ENCODE data around the gene KIRREL1.

KIRREL1 gene

GRCh38 chr1:158115126-158115525, 121.7 kb downstream of the KIRREL1 start:
- Histone ChIP-seq H3K4me1 (ENCODE audit: control extremely low read depth in 1 of 4, control insufficient read depth in 4 of 4, insufficient read depth in 4 of 4, low read length in 3 of 4) (peaks cover 0 to 18% (median 12%) of the 10 kb centered on the region in 4 experiments), H3K9me3 (ENCODE audit: control extremely low read depth in 1 of 5, control insufficient read depth in 4 of 5, insufficient read depth in 2 of 5, low read depth in 1 of 5, low read length in 4 of 5) (peaks cover 0 to 5% (median 0%) of the 10 kb centered on the region in 5 experiments), H3K36me3 (ENCODE audit: control insufficient read depth in 4 of 4, insufficient read depth in 4 of 4, low read length in 3 of 4) (no peaks in the 10 kb centered on the region), H3K4me3 (ENCODE audit: control insufficient read depth in 1 of 7, extremely low read depth in 1 of 7, insufficient read depth in 4 of 7, low read depth in 2 of 7, low read length in 6 of 7) (no peak overlapping the region), H3K27ac (ENCODE audit: insufficient read depth in 1 of 2, low read depth in 1 of 2, low read length in 2 of 2, poor library complexity in 1 of 2, severe bottlenecking in 2 of 2) (no peak overlapping the region), H3K27me3 (replicated peaks in 2 of 5; ENCODE audit: control insufficient read depth in 4 of 5, insufficient read depth in 5 of 5, low read length in 4 of 5) (peaks cover 0 to 35% (median 4%) of the 10 kb centered on the region in 5 experiments)
- ChIA-PET POLR2A (no interaction called here), CTCF (interaction anchor here (0.7 to 18.9 kb wide), 8 partner anchors 10 to 956 kb away, joined by 3 to 418 read pairs (median 12); partner anchors contain the start of gene KIRREL1)
- 100% methylated on average over 2 of the region's 4 CpGs for WGBS (ENCODE audit: insufficient coverage)
- no peak for DNase-seq

DNA sequence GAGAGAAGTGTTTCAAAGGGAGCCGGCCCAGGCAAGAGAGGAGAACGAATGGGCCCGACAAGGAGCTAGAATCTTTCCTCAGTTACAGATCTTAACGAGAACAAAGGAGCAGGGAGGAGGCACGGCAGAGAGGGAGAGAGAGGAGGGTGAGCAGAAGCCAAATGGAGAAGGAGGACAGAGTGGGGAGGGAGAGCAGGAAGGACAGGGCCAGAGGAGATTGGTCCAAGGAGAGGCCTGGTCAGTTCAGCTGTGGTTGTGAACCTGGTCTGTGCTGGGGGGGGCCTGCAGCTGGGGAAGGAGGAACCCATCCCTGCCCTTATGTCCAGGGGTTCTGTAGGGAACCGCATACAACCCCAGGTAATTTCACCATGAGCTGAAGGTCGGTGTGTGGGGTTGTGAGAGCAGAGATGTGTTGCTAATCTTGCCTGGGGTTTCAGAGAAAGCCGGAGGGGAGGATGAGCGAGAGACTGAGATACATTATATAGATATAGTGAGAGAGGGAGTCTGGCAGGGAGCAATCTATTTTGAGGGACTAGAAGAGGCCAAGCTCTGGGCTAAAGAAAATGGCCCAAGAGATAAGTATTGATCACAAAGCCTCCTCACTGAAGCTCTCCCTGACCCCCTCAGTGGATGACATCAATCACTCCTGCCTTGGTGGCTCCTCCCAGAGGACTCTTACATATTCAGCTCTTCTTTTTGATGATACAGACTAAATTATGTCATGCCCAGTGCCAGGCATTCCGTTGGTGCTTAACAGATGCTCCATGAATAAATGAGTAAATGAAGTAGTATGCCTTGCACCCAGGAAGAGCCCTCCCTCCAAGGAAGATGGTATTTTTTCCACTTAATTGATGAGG, 123.1 kb downstream of the KIRREL1 start:
- Histone ChIP-seq H3K36me3 (ENCODE audit: control insufficient read depth in 4 of 4, insufficient read depth in 4 of 4, low read length in 3 of 4) (no peaks in the 10 kb centered on the region), H3K27me3 (replicated peaks in 2 of 5; ENCODE audit: control insufficient read depth in 4 of 5, insufficient read depth in 5 of 5, low read length in 4 of 5) (peaks cover 0 to 37% (median 7%) of the 10 kb centered on the region in 5 experiments), H3K4me1 (ENCODE audit: control extremely low read depth in 1 of 4, control insufficient read depth in 4 of 4, insufficient read depth in 4 of 4, low read length in 3 of 4) (peaks cover 0 to 18% (median 12%) of the 10 kb centered on the region in 4 experiments), H3K4me3 (ENCODE audit: control insufficient read depth in 1 of 7, extremely low read depth in 1 of 7, insufficient read depth in 4 of 7, low read depth in 2 of 7, low read length in 6 of 7) (no peak overlapping the region), H3K27ac (ENCODE audit: insufficient read depth in 1 of 2, low read depth in 1 of 2, low read length in 2 of 2, poor library complexity in 1 of 2, severe bottlenecking in 2 of 2) (no peak overlapping the region), H3K9me3 (ENCODE audit: control extremely low read depth in 1 of 5, control insufficient read depth in 4 of 5, insufficient read depth in 2 of 5, low read depth in 1 of 5, low read length in 4 of 5) (peaks cover 0 to 5% (median 0%) of the 10 kb centered on the region in 5 experiments)
- 96% methylated on average over 9 of the region's 10 CpGs for WGBS (ENCODE audit: insufficient coverage)
- CTCF ChIA-PET: interaction anchor here (0.6 to 18.9 kb wide), 14 partner anchors 9 to 954 kb away, joined by 3 to 418 read pairs (median 4); partner anchors contain the start of gene KIRREL1
- no peak for DNase-seq
- POLR2A ChIA-PET: no interaction called here

GRCh38 chr1:158117854-158118704, 124.6 kb downstream of the KIRREL1 start:
- peak; percentile 76 to 83 (median 82) for DNase-seq
- 10% methylated on average over 12 of the region's 22 CpGs for WGBS (ENCODE audit: insufficient coverage)
- POLR2A ChIA-PET: interaction anchor here (1.2 kb wide), 1 partner anchor 126 kb away, joined by 5 read pairs; no protein-coding TSS in a partner anchor

GRCh38 chr1:158118713-158119402, 125.4 kb downstream of the KIRREL1 start:
- no peaks in the 10 kb centered on the region for H3K36me3 ChIP-seq (ENCODE audit: control insufficient read depth in 4 of 4, insufficient read depth in 4 of 4, low read length in 3 of 4)
- CTCF ChIA-PET: interaction anchor here (0.6 to 18.9 kb wide), 20 partner anchors 9 to 954 kb away, joined by 3 to 418 read pairs (median 4); partner anchors contain the start of gene KIRREL1
- peaks cover 0 to 11% (median 6%) of the 10 kb centered on the region in 4 experiments for H3K4me1 ChIP-seq (ENCODE audit: control extremely low read depth in 1 of 4, control insufficient read depth in 4 of 4, insufficient read depth in 4 of 4, low read length in 3 of 4)
- 94% methylated on average over 5 of the region's 8 CpGs for WGBS (ENCODE audit: insufficient coverage)
- no peak for DNase-seq
- POLR2A ChIA-PET: interaction anchor here (1.2 kb wide), 1 partner anchor 126 kb away, joined by 5 read pairs; no protein-coding TSS in a partner anchor
- H3K27ac ChIP-seq (ENCODE audit: insufficient read depth in 1 of 2, low read depth in 1 of 2, low read length in 2 of 2, poor library complexity in 1 of 2, severe bottlenecking in 2 of 2): no peak overlapping the region
- H3K4me3 ChIP-seq (ENCODE audit: control insufficient read depth in 1 of 7, extremely low read depth in 1 of 7, insufficient read depth in 4 of 7, low read depth in 2 of 7, low read length in 6 of 7): no peak overlapping the region
- H3K9me3 ChIP-seq (ENCODE audit: control extremely low read depth in 1 of 5, control insufficient read depth in 4 of 5, insufficient read depth in 2 of 5, low read depth in 1 of 5, low read length in 4 of 5): no peaks in the 10 kb centered on the region
- H3K27me3 ChIP-seq (replicated peaks in 2 of 5; ENCODE audit: control insufficient read depth in 4 of 5, insufficient read depth in 5 of 5, low read length in 4 of 5): peaks cover 0 to 29% (median 12%) of the 10 kb centered on the region in 5 experiments

More at GRCh38 chr1:158117854-158118704, 124.6 kb downstream of the KIRREL1 start:
- Histone ChIP-seq H3K27ac (ENCODE audit: insufficient read depth in 1 of 2, low read depth in 1 of 2, low read length in 2 of 2, poor library complexity in 1 of 2, severe bottlenecking in 2 of 2) (no peak overlapping the region), H3K9me3 (ENCODE audit: control extremely low read depth in 1 of 5, control insufficient read depth in 4 of 5, insufficient read depth in 2 of 5, low read depth in 1 of 5, low read length in 4 of 5) (no peaks in the 10 kb centered on the region), H3K4me1 (ENCODE audit: control extremely low read depth in 1 of 4, control insufficient read depth in 4 of 4, insufficient read depth in 4 of 4, low read length in 3 of 4) (peaks cover 0 to 16% (median 11%) of the 10 kb centered on the region in 4 experiments), H3K36me3 (ENCODE audit: control insufficient read depth in 4 of 4, insufficient read depth in 4 of 4, low read length in 3 of 4) (no peaks in the 10 kb centered on the region), H3K27me3 (replicated peaks in 2 of 5; ENCODE audit: control insufficient read depth in 4 of 5, insufficient read depth in 5 of 5, low read length in 4 of 5) (peaks cover 0 to 31% (median 10%) of the 10 kb centered on the region in 5 experiments), H3K4me3 (ENCODE audit: control insufficient read depth in 1 of 7, extremely low read depth in 1 of 7, insufficient read depth in 4 of 7, low read depth in 2 of 7, low read length in 6 of 7) (peak overlapping the region in 6 of 7 experiments; percentile 10 to 63 (median 26))
- CTCF ChIA-PET: interaction anchor here (0.6 to 18.9 kb wide), 22 partner anchors 9 to 954 kb away, joined by 3 to 418 read pairs (median 4); partner anchors contain the start of gene KIRREL1

DNA sequence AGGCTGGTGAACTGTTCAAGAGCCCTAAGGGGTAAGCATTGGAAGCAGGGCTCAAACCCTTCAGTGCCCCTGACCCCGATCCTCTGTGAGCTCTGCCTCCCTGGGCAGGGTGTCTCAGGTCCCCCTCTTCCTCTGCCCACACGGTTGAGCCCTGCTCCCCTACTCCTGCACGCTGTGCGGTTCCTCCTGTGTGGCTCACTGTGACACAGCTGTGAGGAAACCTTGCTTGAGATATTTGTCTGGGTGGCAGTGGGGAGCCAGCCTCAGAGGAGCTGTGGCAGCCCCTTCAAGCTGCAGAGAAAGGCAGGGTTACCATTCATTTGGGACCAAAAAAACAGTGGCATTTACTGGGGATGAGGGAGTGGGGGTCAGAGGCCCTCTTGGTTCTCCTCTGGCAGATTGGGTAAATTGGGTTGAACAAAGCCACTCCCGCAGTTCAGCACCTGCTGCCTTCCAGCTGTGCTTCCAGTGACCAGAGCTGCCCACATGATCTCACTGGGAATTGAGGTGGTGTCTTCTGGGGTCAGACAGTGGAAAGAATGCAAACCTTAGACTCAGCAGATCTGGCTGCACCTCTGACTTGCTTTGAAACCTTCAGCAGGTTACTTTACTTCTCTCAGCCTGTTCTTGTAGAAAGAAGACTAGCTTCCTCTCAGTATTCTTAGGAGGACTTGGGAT, 126.7 kb downstream of the KIRREL1 start:
- CTCF ChIA-PET: interaction anchor here (1.1 to 18.9 kb wide), 10 partner anchors 8 to 155 kb away, joined by 3 to 418 read pairs (median 6); partner anchors contain the start of gene KIRREL1
- Histone ChIP-seq H3K27me3 (replicated peaks in 2 of 5; ENCODE audit: control insufficient read depth in 4 of 5, insufficient read depth in 5 of 5, low read length in 4 of 5) (peaks cover 0 to 22% (median 10%) of the 10 kb centered on the region in 5 experiments), H3K4me3 (ENCODE audit: control insufficient read depth in 1 of 7, extremely low read depth in 1 of 7, insufficient read depth in 4 of 7, low read depth in 2 of 7, low read length in 6 of 7) (no peak overlapping the region), H3K4me1 (ENCODE audit: control extremely low read depth in 1 of 4, control insufficient read depth in 4 of 4, insufficient read depth in 4 of 4, low read length in 3 of 4) (peaks cover 0 to 10% (median 6%) of the 10 kb centered on the region in 4 experiments), H3K27ac (ENCODE audit: insufficient read depth in 1 of 2, low read depth in 1 of 2, low read length in 2 of 2, poor library complexity in 1 of 2, severe bottlenecking in 2 of 2) (no peak overlapping the region), H3K9me3 (ENCODE audit: control extremely low read depth in 1 of 5, control insufficient read depth in 4 of 5, insufficient read depth in 2 of 5, low read depth in 1 of 5, low read length in 4 of 5) (no peaks in the 10 kb centered on the region), H3K36me3 (ENCODE audit: control insufficient read depth in 4 of 4, insufficient read depth in 4 of 4, low read length in 3 of 4) (no peaks in the 10 kb centered on the region)
- POLR2A ChIA-PET: no interaction called here
- 94% methylated on average over 3 of the region's 5 CpGs for WGBS (ENCODE audit: insufficient coverage)
- DNase-seq: no peak
